ENCODE data around the gene PKHD1. TPM values are rescaled to one million over a fixed set of nuclear protein-coding genes. Genes with fewer than 3 reads are reported as not detected.
"Not testable (repeated sequence)": the region's sequence is repeated elsewhere in the genome, so short reads cannot be mapped to it uniquely, and the experiment has no call there.

PKHD1 gene
- total RNA-seq, 1 donor from 2014 or later, result 0.06 TPM

DNA sequence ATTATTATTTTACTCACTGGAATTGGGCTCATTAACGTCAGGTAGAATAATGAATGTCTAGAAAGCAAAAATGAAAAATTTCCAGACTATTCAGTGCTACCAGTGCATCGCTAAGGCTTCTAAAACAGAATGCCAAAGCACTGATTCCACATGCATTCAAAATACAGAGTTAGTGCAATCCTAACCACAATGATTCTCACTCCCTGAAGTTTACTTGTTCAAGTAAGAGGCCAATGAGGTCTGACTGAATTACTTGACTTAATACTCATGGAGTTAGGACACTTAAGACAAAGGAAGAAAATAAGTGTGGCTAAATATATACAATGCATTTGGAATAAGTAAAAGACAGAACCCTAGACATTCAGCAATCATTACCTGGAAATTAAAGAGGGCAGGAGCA, 220.5 kb downstream of the PKHD1 start:
- no peak for DNase-seq (ENCODE audit: extremely low read depth, low read depth, low spot score)

DNA sequence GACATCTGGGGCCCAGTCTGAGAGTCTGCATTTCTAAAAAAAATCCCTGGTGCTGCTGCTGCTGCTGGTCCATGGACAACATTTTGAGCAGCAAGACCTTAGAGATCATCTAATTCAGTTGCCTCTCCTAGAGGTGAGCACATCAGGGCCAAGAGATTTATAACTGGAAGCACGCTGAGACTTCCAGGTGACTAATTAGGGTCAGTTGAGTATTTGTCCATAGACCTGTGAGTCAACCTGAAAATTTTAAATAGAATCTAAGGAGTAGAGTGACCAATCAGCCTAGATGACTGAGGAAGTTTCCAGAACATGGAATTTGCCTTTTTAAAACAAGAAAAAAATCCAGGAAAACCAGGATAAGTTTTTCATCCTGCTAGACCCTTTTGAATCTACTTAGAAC, 221.4 kb downstream of the PKHD1 start:
- no peak for DNase-seq (ENCODE audit: extremely low read depth, low read depth, low spot score)

DNA sequence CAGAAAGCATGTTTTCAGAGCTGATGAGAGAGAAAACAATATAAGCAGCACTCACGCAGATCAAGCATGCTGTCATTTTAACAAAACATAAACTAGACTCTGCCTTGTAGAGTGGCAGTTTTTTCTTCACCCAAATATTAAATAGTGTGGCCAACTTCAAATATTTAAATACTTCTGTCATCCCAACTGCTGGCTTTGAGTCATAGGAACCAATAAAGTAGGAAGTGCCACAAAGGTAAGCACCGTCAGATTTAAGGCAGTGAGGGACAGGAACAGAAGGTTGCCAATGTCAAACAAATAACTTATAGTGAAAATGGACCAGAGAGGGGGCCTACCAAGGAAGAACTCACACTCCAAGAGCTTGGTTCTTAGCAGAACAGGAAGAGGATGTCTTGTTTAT, 222.2 kb downstream of the PKHD1 start:
- DNase-seq (ENCODE audit: extremely low read depth, low read depth, low spot score), result no peak

DNA sequence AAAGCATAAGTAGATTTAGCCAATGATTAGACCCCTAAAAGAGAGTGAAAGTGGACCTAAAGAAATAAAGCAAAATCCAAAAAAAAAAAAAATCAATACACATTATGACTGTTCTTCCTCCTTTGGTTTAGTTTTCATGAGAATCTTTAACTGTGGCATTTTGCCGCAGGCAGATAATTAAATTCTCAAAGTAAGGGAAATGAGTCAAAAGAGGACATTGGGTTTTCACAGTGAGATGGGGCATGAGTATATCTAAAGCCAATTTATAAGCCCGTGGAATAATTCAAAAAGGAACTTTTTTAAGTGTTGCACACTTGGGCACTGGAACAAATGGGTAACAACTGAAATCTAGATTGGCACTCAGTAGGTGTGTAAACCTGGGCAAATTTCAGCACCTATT, 230.3 kb downstream of the PKHD1 start:
- DNase-seq (ENCODE audit: extremely low read depth, low read depth, low spot score), result no peak

DNA sequence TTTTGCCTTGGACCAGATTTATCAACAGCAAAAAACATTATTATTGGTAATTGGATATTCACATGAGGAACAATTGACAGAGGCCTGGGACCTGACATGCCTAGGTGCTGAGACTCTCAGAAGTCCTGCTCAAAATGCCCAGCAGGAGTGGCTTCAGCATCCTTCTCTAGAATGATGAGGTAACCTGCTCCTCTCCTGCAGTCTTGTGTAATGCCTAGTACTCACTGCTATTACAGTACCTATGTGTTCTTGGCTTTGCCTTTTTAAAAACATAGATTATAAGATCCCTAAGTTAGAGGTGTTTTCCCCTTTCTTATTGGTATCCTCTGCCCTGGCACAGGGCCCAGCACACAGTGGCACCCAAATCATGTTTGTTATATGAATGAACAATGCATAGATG, 230.9 kb downstream of the PKHD1 start:
- no peak for DNase-seq (ENCODE audit: extremely low read depth, low read depth, low spot score)

DNA sequence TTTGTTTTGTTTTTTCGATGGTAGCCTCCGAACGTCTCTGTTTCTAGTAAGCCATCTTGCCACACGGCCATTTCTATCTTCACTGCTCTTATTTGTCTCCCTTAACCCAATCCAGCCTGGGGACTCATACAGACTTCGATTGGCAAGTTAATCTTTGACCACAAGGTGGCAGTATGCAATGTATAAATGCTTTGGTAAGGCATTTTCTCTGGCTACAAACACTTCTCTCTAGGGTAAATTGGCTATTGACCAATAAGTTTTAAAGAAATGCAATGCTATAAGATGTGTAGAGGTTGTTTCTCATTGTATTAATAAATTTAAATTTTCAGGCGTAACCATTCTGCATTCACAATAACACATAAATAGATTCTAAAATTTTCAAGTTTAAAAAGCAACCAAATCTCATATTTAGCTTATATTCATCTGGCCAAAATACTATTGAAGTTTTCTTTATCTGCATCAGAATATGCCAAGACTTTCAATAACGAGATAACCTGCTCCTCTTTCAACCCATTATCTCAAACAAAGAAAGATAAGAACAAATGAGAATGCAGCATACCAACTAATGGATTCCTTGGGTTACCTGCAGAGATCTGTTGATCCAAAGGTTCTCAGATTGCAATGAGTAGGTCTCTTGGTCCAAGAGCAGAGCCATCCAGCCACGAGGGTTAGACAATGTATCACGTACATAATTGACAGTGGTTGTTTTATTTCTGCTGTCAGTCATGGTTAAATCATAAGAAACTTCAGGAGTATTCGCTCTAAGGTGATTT, 231.9 kb downstream of the PKHD1 start:
- peak; percentile 3 for DNase-seq (ENCODE audit: extremely low read depth, low read depth, low spot score)

DNA sequence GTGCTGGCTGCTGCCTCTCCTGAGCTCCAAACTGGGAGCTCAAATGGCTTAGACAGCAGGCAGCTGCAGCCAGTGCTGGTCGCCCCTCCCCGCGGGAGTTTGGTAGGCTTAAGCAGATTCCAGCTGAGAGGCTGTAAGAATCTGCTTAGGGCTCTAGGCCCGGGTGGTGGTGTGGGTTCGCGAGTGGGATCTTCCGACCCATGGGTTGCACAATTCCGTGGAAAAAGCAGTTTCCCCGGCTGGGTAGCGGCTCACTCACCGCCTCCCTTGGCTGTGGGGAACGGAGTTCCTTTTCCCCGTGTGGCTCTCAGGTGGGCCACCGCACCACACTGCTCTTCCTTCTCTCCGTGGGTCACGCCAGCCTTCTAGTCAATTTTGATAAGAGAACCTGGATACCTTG, 232.5 kb downstream of the PKHD1 start:
- DNase-seq (ENCODE audit: extremely low read depth, low read depth, low spot score), result no peak

DNA sequence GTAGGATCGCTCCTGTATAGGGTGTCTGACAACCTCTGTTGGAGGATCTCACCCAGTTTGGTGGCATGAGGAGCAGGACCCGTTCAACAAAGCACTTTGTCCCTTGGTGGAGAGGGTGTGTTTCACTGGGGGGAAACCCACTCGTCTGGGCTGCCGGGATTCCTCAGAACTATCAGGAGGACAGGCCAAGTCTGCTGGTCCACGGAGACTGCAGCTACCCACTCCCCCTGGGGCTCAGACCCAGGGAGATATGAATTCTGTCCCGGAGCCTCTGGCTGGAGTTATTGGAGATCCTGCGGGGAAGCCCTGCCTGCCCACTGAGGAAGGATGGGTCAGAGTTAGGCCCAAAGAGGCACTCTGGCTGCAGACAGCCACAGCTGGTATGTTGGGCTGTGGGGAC, 233.1 kb downstream of the PKHD1 start:
- no peak for DNase-seq (ENCODE audit: extremely low read depth, low read depth, low spot score)

DNA sequence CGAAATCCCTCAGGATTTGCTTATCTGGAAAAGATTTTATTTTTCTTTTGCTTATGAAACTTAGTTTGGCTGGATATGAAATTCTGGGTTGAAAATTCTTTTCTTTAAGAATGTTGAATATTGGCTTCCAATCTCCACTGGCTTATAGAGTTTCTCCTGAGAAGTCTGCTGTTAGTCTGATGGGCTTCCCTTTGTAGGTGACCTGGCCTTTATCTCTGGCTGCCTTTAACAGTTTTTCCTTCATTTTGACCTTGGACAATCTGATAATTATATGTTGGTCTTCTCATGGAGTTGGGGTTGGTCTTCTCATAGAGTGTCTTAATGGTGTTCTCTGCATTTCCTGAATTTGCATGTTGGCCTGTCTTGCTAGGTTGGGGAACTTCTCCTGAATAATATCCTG, 234.3 kb downstream of the PKHD1 start:
- DNase-seq (ENCODE audit: extremely low read depth, low read depth, low spot score), result not testable (repeated sequence)

DNA sequence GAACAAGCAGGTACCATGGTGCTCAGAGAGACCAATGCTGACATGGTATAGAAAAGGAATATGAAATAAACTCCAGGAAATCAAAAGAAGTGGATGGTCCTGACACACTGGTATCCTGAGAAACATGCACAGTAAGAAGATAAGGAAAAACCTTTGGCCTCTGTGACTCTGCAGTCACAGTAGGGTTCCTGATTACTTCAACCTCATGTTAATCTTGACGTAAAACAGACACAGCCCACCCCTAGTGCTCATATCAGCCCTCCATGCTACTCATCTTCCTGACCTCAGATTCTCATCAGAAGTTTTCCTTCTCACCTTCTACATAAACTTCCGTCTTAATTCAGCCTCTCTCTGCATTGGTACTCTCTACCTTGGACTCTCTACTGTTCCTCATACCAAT, 240.9 kb downstream of the PKHD1 start:
- DNase-seq (ENCODE audit: extremely low read depth, low read depth, low spot score), result no peak

DNA sequence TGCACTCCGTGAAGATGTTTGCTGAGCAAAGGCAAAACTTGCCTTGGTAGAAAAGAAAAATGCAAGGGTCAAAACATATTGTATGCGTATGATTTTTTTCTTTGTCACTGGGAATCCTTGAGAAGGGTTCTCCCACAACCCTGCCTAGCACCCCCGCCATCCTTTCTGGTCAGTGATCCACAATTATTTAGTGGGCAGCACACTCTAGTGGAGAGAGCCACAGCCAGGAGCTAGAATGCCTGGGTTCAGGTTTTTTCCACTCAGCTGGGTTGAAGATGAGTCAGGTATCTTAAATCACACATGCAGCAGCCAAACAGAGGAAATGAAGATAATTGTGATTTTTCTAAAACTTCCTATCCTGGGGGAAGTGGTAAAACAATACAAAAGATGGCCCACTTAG, 243.1 kb downstream of the PKHD1 start:
- no peak for DNase-seq (ENCODE audit: extremely low read depth, low read depth, low spot score)

DNA sequence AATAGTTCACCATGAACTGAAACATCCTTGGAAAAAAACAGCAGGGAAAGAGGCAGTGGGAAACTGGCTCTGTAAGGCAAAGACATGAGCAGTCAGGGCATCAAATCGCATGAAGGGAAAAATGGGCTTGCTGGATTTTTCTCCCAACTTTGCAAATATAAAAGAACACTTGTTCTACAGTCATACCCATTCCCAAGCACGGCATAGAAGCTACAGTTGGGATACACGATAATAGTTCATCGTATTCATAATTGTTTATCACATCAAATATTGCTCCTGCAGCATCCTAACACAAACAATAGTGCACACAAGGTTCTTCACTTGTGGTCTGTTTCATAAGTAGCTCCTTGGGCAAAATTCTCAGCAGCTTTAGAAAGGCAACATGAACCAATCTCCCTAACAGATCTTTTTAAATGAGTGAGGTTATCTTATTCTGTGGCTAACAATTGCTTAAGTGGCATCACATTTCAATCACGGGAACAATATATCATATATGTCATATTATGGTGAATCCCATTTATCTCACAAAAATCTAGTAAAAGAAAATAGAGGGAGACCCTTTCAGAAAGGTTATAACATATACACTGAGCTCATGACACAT, 243.9 kb downstream of the PKHD1 start:
- no peak for DNase-seq (ENCODE audit: extremely low read depth, low read depth, low spot score)

DNA sequence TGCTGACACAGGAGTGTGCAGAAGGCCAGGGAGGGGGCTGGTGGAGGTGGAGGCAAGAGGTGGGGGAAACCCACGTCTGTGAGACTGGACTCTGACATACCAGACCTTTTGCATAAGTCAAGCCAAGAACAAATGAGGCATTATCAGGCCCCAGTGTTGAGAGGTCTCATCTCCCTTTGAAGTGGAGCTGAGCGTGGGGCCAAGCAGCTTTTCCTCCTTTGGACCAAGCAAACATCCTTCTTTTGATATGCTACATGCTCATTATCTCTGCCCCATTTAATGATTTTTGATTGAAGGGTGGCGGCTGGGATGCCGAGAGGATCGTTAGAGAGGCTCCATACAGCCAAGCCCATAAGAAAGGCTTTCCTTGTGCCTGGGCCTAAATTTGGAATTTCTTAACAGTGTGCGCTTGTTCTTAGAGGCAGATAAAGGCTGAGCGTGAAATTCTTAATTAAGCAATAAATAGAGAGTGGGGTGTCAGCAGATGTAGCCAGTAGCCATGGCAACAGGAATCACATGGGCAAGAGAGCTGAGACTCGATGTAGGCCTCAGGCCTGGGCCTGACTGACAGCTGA, 244.5 kb downstream of the PKHD1 start:
- no peak for DNase-seq (ENCODE audit: extremely low read depth, low read depth, low spot score)

DNA sequence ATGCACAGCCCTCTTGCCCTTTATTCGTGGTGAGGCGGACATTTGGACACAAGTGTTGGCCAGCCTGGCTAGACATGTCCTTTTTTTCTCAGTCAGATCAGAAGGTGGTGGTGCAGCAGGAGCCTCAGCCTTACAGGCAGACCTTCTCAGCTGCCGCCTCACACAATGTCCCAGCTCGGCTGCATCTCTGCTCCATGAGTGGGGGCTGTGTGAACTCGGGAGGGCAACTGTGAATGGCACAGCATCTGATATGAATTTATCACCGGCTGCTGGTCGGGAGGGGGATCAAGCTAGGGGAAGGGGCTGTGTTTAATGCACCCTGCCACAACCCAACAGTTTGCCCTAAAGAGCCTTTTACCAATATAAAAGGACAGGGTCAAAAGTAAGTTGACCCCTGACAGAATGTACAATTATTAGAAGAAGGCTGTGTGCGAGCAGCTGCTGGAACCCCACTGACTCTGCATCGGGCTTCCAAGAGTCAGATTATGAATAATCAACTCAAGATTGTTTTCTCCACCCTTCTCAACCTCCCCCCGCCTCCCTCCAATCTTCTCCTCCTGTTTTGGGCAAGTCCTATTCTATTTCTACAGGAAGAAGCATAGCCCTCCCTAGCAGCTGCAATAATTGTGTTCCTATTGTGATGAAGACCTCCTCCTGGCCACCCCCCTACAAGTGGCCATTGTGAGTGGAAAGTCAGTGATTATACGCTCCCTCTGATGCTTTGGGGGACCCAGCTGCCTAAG, 245.2 kb downstream of the PKHD1 start:
- DNase-seq (ENCODE audit: extremely low read depth, low read depth, low spot score), result no peak

DNA sequence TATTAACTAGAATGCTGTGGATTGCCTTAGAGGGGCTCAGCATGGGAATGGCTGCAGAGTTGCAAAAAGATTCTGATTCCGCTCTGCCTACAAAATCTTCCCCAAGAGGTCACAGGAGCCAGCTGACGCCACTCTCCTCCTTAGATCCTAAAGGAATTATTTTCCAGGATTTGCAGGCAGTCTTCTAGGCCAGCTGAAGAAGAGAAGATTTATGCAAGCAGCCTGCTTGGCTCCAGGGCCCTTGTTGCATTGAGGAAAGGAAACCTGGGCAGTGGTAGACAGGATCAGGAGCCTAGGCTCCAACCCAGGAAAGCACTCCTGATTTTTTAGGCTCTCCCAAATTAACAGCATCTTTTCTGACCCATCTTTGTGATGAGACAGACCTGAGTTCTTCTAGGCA, 245.8 kb downstream of the PKHD1 start:
- no peak for DNase-seq (ENCODE audit: extremely low read depth, low read depth, low spot score)

DNA sequence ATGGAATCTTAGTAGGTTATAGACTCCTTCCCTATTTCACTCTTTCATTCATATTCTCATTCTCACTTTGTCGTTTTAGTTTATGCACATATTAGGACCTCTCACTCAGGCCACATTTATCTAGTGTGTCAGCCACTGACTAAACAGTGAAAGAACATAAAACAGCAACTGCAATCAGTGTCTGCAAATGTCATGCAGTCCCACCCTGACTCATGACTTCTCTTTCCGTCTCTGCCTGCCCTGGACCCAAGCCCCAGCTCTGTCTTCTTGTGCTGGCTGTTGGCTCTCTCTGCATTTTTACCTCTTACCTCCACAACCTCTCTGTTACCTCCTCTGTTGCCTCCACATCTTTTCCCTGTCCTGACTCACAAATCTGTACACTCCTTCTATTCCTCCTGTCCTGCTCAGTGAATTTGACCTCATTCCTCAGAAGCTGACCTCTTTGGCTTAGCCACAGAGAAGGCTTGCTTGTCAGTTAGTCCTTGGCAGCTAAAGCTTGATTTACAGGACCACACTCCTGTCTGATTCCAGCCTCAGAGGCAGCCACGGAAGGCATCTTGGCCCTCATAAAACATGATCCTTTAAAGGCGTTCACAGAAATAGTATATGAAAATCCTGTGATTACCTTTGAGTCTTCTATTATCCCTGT, 247.6 kb downstream of the PKHD1 start:
- no peak for DNase-seq (ENCODE audit: extremely low read depth, low read depth, low spot score)

DNA sequence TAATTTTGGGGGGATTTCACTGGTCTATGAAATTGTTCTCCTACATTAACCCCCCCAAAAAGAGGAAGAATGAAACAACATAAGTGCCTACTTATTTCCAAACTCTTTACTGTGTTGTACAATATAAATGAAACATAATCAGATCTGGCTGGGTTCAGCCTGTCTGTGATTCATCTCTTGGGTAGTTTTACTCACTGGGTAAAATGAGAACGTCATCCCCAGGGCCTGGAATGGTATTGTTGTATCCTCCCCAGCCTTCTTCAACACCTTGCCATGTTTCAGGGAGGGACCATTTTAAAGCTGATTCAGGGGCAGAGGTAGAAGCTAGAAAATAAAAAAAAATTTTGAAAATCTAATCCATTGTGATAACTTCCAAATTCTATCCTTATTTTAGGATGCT, 256.7 kb downstream of the PKHD1 start:
- no peak for DNase-seq (ENCODE audit: extremely low read depth, low read depth, low spot score)

DNA sequence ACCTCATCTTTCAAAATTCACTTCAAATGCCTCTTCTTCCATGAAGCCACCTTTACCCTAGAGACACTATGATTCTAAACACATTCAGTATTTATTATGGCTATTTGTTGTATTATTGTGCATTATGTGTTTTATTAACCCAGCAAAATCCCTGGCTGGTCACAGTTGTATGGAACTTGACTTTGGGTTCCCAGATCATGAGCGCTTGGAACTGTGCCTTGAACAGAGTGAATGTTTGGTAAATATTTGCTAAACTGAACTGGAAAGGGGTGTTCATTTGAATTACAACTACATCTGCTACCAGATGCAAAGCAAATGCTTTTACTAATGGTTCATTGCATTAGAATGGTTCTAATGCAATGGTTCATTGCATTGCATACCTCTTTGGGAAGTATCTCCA, 259.8 kb downstream of the PKHD1 start:
- no peak for DNase-seq (ENCODE audit: extremely low read depth, low read depth, low spot score)

DNA sequence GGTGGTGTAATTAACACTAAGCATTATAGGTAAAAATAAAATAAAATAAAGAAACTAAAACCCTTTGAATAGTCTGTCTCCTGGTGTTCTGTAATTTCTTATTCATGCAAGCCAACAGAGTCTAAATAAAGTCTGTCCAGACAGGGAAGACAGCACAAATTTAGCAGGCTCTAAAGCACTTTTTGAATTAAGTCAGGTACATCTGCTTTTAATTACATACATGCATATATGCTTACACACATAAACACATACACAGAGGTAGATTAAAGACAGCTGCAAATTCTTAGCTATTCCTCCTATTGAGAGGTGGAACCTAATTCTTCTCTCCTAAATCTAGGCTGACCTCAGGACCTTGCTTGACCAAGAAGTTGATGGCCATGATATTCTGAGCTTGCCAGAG, 262.5 kb downstream of the PKHD1 start:
- no peak for DNase-seq (ENCODE audit: extremely low read depth, low read depth, low spot score)

DNA sequence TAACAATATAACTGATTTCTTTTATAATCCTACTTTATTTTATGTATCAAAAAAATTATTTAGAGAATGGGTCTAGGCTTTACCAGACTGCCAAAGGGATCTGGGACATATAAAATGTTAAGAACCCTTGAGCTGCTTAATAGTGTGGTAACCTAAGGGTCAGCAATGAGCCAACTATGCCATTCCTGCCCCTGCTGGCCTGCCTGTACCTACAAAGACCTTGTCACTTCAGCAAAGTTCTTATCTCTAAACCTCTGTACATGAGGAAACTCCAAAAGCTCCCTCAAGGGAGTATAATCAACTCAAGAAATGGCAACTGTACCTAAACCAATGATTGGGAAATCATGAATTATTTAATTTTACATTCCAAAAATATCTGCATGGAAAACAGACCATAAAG, 266.9 kb downstream of the PKHD1 start:
- no peak for DNase-seq (ENCODE audit: extremely low read depth, low read depth, low spot score)

DNA sequence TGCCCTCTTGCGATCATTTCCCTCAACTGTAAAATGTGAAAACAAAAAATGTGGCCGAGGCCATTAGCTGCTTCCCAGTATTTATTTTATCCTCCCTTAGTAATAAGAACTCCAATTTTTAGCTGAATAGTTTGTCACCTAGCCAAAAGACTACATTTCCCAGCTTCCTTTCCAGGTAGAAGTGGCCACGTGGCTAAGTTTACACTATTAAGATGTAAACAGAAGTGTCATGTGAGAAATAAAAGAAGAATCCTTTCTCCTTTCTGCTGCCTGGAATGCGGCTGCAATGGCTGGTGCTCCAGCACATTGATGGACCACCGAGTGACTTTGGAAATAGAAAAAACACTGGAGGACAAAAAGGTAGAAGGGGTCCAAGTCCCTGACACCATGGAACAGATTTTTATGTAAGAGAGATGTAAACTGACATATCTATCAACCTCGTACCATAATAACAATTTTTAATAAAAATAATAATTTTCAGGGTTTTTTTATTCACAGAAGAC, 268.8 kb downstream of the PKHD1 start:
- no peak for DNase-seq (ENCODE audit: extremely low read depth, low read depth, low spot score)

All from glomerular endothelial cell (primary cell).